SHP77 (cell line): Measurements from ENCODE around the gene RBM25.
"Not testable (repeated sequence)": the region's sequence is repeated elsewhere in the genome, so short reads cannot be mapped to it uniquely, and the experiment has no call there.

Source experiments
- DNase-seq, 2 experiments: peaks; one replicate each; lab custom pipeline; 2025; lab: John Stamatoyannopoulos, UW

Gene RBM25

DNA sequence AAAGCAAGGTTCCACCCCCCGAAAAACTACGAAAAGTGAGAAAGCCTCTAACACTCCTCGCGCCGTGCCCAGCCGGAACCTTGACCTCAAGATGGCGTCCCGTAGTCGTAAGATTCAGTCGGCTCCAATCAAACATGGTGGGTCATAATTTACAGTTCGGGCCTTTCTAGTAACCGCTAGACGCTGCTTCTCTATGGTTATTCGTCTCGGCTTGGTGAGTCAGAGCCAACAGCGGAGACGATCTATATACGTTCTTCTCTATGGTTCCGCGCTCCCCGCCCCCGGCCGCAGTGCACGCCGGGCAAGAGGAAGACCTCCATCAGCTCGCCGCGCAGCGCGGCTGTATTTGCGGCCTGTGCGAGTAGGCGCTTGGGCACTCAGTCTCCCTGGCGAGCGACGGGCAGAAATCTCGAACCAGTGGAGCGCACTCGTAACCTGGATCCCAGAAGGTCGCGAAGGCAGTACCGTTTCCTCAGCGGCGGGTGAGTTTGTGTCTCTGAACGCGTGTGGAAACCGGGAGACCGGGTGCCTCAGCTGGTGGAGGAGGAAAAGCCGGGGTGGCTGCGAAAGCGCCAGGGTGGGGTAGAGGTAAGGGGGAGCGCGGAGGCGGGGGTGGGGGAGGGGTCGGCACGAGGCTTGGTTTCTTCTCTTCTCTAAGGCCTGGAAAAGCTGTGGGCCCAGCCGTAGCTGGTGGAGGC lies at the start of gene RBM25:
RBM25 (plus strand) TSS at position 311 of the 698 bp plus-strand sequence. CDS start 13,108 bp downstream, outside the sequence.
- peak; percentile 98 for DNase-seq

GRCh38 chr14:73011189-73011588 lies 47.1 kb upstream of the RBM25 start:
- not testable (repeated sequence) for DNase-seq

DNA sequence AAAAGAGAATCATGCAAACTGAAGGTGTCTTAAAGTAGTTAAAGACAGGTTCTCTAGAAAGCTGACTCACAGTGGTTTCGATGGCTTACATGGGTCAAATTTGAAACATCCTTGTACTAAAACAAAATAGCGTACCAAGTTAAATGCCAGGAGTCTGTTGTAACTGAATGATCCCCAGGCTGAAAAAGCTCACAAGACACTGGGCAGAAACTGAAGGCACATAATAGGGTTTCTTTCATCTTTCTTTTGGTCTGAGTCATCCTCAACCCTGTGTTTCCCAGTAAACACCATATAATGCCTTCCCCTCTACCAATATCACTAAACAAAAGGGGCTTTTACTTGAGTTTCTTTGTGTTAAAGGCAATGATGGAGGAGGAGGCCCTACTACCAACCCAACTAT lies 44.2 kb upstream of the RBM25 start:
- no peak for DNase-seq

- DNase-seq, result not testable (repeated sequence)
Measured at GRCh38 chr14:73015552-73015951, 42.8 kb upstream of the RBM25 start.

DNA sequence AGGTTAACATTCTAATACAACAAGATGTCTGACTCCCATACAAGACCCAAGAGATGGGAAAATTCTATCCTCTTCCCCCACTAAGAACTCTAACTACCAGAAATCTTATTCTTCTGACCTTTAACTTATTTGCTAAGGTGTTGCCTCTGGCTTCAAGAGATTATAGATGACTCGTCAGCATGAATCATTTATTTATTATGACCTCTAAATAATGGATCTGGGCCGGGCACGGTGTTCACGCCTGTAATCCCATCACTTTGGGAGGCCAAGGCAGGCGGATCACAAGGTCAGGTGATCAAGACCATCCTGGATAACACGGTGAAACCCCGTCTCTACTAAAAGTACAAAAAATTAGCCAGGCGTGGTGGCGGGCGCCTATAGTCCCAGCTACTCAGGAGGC lies 42.3 kb upstream of the RBM25 start:
- not testable (repeated sequence) for DNase-seq

GRCh38 chr14:73022051-73022450 lies 36.3 kb upstream of the RBM25 start:
- no peak for DNase-seq

- no peak for DNase-seq
Measured at GRCh38 chr14:73025544-73025943, 32.8 kb upstream of the RBM25 start.

- DNase-seq, result no peak
Measured at GRCh38 chr14:73026243-73026844, 32.0 kb upstream of the RBM25 start.

DNA sequence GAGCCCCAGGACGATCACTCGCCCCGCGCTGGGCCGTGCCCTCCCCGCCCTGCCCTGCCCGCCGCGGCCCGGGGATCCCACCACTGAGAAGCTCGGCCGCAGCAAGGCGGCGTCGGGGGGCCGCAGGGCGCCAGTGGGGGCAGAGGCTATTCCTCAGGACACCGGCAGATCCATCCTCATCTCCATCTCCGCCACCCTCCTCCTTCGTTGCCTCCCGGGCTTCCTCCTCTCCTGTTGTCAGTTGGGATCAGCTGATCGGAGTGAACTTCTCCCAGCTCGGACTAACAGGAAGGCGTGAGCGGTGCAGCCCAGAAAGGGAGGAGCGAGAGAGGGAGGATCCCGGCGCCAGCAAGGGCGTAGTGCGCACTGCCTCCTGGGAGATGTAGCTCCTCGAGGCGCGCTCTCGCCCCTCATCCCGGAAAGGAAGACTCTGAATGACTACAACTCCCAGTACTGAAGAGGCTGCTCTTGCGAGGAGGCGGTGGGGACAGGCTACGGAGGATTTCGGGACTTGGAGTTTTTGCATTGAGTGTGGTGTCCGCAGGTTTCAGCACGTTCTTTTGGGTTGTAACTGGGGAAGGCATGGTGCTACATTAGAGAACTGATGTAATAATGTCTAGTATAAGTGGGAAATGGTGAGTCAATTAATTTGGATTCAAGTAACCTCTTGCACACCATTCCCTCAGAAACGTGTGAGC lies 31.3 kb upstream of the RBM25 start, which contains the start of gene ZFYVE1:
ZFYVE1 (minus strand) TSS at position 262 of the 698 bp plus-strand sequence. CDS start 2,598 bp downstream, outside the sequence.
- DNase-seq, result peak; percentile 96 to 98

- no peak for DNase-seq
Measured at GRCh38 chr14:73027546-73027945, 30.8 kb upstream of the RBM25 start.

DNA sequence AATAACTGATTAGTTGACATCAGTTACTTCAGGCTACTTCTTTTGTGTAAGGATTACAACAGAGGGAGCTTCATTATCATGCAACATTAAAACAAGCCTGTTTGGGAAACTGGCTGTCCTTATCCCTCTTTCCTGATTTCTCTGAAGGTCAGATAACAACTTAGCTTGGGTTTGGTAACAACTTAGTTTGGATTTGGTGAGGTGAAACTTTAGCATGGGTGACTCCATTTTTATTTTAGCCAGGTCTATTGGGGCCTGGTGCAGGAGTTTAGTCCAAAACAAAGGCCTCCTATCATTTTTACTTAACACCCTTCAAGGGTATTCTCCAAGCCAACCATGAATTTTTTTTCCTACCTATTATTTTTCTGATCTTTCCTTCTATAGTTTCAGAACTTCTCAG lies 30.4 kb upstream of the RBM25 start:
- DNase-seq, result no peak

GRCh38 chr14:73036706-73037450 lies 21.5 kb upstream of the RBM25 start:
- DNase-seq, result not testable (repeated sequence)

GRCh38 chr14:73047808-73048207 lies 10.5 kb upstream of the RBM25 start:
- DNase-seq, result no peak

DNA sequence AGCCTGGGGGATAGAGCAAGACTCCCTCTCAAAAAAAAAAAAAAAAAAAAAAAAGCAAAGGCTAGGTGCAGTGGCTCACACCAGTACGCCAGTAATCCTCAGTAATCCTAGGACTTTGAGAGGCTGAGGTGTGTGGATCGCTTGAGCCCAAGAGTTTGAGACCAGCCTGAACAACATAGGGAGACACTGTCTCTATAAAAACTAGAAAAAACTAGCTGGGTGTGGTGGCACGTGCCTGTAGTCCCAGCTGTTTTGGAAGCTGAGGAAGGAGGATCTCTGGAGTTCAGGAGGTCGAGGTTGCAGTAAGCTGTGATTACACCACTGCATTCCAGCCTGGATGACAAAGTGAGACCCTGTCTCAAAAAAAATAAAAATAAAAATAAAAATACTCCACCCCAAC lies 8.9 kb upstream of the RBM25 start:
- no peak for DNase-seq

- DNase-seq, result no peak
Measured at GRCh38 chr14:73055251-73055650, 3.1 kb upstream of the RBM25 start.

GRCh38 chr14:73057944-73058223 lies 450 bp upstream of the RBM25 start:
- no peak for DNase-seq

DNA sequence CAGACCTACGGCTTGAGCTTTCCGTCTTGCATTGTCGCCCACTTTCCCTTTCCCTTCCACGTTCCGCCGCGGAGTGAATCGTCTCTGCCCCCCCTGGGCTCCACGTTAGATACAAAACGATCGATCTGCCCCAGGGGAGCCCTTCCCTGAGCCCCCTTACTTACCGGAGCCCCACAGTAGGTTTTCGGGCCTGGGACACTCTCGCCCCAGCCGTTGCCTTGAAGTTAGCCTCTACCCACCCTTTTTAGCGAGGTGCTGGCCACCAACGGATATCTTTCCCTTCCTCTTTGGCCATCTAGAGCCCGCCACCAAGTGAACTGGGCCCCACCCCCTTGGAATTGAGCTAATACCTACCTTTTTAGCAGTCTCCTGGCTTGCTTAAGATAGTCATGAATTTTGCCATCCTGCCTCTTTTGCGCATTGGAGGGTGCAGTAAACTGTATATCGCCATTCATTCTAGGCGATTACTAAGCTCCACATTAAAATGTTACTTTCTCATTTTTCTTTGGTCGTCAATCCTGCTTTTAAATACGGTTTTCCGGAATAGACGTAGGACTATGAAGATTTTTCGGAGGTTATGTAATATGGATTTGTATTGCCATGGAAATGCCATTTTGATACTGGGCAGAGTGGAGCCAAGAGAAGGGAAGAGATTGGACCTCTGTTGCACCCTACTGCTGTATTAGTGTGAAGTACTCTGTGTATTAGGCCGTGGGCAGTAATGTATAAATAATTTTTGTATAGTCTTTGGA lies 764 bp downstream of the RBM25 start:
- no peak for DNase-seq

GRCh38 chr14:73069585-73069984 lies 11.3 kb downstream of the RBM25 start:
- DNase-seq, result no peak

DNA sequence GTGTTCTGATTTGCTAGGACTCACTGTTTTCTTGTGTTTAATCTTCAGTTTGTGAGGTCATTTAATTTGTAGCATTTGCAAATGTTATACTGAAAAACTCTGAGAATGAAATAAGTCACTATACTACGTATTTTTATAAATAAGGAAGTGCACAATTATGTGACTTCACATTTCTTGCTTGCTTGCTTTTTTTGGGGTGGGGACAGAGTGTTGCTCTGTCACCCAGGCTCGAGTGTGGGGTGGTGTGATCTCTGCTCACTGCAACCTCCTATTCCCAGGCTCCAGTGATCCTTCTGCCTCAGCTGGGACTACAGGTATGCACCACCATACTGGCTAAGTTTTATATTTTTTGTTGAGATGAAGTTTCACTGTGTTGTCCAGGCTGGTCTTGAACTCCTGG lies 32.7 kb downstream of the RBM25 start:
- DNase-seq, result no peak

DNA sequence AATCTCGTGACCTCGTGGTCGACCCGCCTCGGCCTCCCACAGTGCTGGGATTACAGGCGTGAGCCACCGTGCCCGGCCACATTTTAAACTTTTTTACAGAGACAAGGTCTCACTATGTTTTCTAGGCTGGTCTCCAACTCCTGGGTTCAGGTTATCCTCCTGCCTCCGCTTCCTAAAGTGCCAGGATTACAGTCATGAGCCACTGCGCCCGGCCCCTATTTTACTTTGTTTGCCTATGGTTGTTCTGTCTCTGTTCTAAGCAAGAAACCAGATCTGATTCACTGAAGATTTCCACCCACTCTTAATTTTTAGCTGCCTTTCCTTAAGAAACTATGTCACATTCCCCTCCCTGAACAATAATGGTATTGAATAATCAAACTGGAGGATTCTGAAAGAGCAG lies 39.1 kb downstream of the RBM25 start:
- DNase-seq, result no peak

- DNase-seq, result no peak
Measured at GRCh38 chr14:73100334-73100733, 42.0 kb downstream of the RBM25 start.
